H1 (cell line): Measurements from ENCODE around the gene ZNF576. TPM values are rescaled to one million over a fixed set of nuclear protein-coding genes. Genes with fewer than 3 reads are reported as not detected.

Source experiments
- ASH2L ChIP-seq: fragments of 200-600, 300-600 bp; sonication (generic); IDR thresholded peaks from one replicate; pipeline ENCODE4 v1.7.1; 2017; ENCODE audit warnings: low read length
- BACH1 ChIP-seq: IDR thresholded peaks from 2 replicates; pipeline ENCODE4 v1.6.1; 2012; ENCODE audit warnings: low read length, improper control_type of control experiment
- CBX5 ChIP-seq: fragments of 300-800, 300-1000 bp; sonication (generic); IDR thresholded peaks from 2 replicates; pipeline ENCODE4 v1.7.1; 2016; ENCODE audit warnings: antibody characterized with exemption, low read length, low read depth
- CBX8 ChIP-seq: fragments of 300-800, 300-1000 bp; sonication (generic); IDR thresholded peaks from 2 replicates; pipeline ENCODE4 v1.7.1; 2016; ENCODE audit warnings: low read depth, low read length, borderline replicate concordance
- CHD2 ChIP-seq: IDR thresholded peaks from 2 replicates; pipeline ENCODE4 v1.6.1; 2012; ENCODE audit warnings: low read length, improper control_type of control experiment
- CREB1 ChIP-seq: IDR thresholded peaks from 2 replicates; pipeline ENCODE4 v1.6.1; 2012; ENCODE audit warnings: inconsistent platforms
- EGR1 ChIP-seq: IDR thresholded peaks from 2 replicates; pipeline ENCODE4 v1.6.1; 2011; ENCODE audit warnings: low read depth, low read length, borderline replicate concordance
- GABPA ChIP-seq: IDR thresholded peaks from 2 replicates; pipeline ENCODE4 v1.6.1; 2011; ENCODE audit warnings: mild to moderate bottlenecking, low read length, moderate library complexity, borderline replicate concordance; ENCODE audit not compliant: insufficient read depth
- HDAC2 ChIP-seq, 2 experiments: fragments of 300-600 bp in 1 of 2; sonication (generic) in 1 of 2; IDR thresholded peaks; 2 replicates each; pipeline ENCODE4 v1.6.1; 2011 to 2012; ENCODE audit warnings: low read depth in 2 of 2, low read length in 2 of 2, mild to moderate bottlenecking in 2 of 2, moderate library complexity in 2 of 2, borderline replicate concordance in 1 of 2, inconsistent platforms in 1 of 2
- KDM1A ChIP-seq: fragments of 200-600, 300-600 bp; sonication (generic); IDR thresholded peaks from 2 replicates; pipeline ENCODE4 v1.7.1; 2016; ENCODE audit warnings: mild to moderate bottlenecking, low read length, borderline replicate concordance
- NRF1 ChIP-seq: IDR thresholded peaks from 2 replicates; pipeline ENCODE4 v1.6.1; 2011; ENCODE audit warnings: mild to moderate bottlenecking, low read depth, low read length, improper control_type of control experiment
- POLR2A ChIP-seq, 2 experiments: IDR thresholded peaks; 1 replicate in 1 of 2; 2 replicates in 1 of 2; pipeline ENCODE4 v1.6.1; 2011; ENCODE audit warnings: low read depth in 2 of 2, low read length in 2 of 2, mild to moderate bottlenecking in 2 of 2; ENCODE audit errors: control extremely low read depth in 1 of 2
- SP2 ChIP-seq: IDR thresholded peaks from 2 replicates; pipeline ENCODE4 v1.6.1; 2012; ENCODE audit warnings: mild to moderate bottlenecking, low read length, inconsistent platforms
- TAF7 ChIP-seq: optimal IDR thresholded peaks from 2 replicates; pipeline ENCODE3; 2011; ENCODE audit warnings: low read depth, mild to moderate bottlenecking, inconsistent platforms, low read length, moderate library complexity, borderline replicate concordance
- YY1 ChIP-seq: IDR thresholded peaks from 2 replicates; pipeline ENCODE4 v1.6.1; 2011; ENCODE audit warnings: low read depth, mild to moderate bottlenecking, low read length
- polyA plus RNA-seq, 7 experiments: library from polyadenylated mRNA; depleted of rRNA in 3 of 7; stranded (reverse) in 5 of 7; unstranded in 2 of 7; fragments of >200 nt in 5 of 7; fragments of 200-250 nt in 2 of 7; gene quantifications; 1 replicate in 5 of 7; 2 replicates in 1 of 7; 4 replicates in 1 of 7; pipeline versions ENCODE4 v1.2.1 to v1.2.3, GENCODE V29; 2011 to 2013; ENCODE audit warnings: missing spikeins in 2 of 7, mixed read lengths in 2 of 7
- total RNA-seq: library from RNA; stranded (reverse); fragmentation: NEBNext Ultra II Directional; extraction: Animal tissue kit (Norgen Biotek cat#: 25700); gene quantifications from 2 replicates; pipeline ENCODE4 v1.2.1, GENCODE V29; 2021
- TF ChIP-seq, protein P1 (sequence below): IDR thresholded peaks from 2 replicates; pipeline ENCODE4 v1.6.1; 2011; ENCODE audit warnings: low read length, improper control_type of control experiment

The ZNF576 gene
- total and polyA plus RNA-seq, 2 of the 8 experiments (the other 6 are each of a cell fraction or from before 2014, with no cell fraction given) = 13.6 to 32.4 TPM

DNA sequence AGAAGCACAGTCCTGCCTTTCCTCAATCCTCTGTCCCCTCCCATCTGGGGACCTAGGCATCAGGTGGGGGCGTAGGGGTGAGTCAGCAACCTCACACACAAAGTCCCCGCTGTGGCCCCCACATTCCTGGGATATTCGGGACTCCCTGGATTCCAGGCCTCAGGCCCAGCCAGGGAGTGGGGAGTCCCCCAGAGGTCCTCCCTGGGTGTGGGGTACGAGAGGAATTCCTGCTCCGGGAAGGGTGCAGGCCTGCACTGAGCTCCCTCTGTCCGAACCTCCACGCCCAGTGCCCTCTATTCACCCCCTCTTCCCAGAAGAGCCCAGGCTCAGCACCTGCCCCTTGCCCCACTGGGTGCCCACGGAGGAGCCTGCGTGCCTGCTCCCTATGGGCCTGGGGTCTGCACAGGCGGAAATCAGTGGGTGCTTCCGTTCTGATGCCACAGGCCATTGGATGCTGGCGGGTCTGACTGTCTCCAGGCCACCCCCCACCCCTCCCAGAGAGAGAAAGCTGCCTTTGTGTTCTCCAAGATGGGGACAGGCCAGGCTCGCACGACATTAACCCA, 39.8 kb downstream of the ZNF576 start (continued):
- TF ChIP-seq, protein P1, sequence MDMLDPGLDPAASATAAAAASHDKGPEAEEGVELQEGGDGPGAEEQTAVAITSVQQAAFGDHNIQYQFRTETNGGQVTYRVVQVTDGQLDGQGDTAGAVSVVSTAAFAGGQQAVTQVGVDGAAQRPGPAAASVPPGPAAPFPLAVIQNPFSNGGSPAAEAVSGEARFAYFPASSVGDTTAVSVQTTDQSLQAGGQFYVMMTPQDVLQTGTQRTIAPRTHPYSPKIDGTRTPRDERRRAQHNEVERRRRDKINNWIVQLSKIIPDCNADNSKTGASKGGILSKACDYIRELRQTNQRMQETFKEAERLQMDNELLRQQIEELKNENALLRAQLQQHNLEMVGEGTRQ = no peak
- TF ChIP-seq CHD2 (no peak), NRF1 (no peak), YY1 (no peak), EGR1 (no peak), ASH2L (no peak), TAF7 (no peak), SP2 (no peak), KDM1A (no peak), CBX5 (no peak), HDAC2 (IDR thresholded peaks at IDR 0.05; ENCODE audit: borderline replicate concordance in 1 of 2, low read depth in 2 of 2, low read length in 2 of 2) (no peak), POLR2A (IDR thresholded peaks at IDR 0.05; ENCODE audit: control extremely low read depth in 1 of 2, low read depth in 2 of 2, low read length in 2 of 2) (peak in 1 of 2 experiments; percentile 32; a peak in 1 of 3 replicates), CREB1 (no peak), BACH1 (peak; percentile 82), CBX8 (no peak), GABPA (no peak)
